NT2/D1 (cell line): Measurements from ENCODE around the gene UQCR11.
A peak's percentile ranks its signal among the peaks of the same experiment; 100 is the strongest.

Source experiments
- DNase-seq: peaks from one replicate; pipeline ENCODE4 v3.0.0-alpha.2; 2011; ENCODE audit warnings: low read depth, low spot score
- H3K27me3 ChIP-seq: 2 replicates; pipeline ENCODE4 v1.6.0; 2011; ENCODE audit warnings: mild to moderate bottlenecking; ENCODE audit not compliant: insufficient read length, insufficient read depth
- H3K36me3 ChIP-seq: 2 replicates; pipeline ENCODE4 v1.6.1; 2011; ENCODE audit warnings: mild to moderate bottlenecking, low read length, mixed read lengths; ENCODE audit not compliant: insufficient read depth, insufficient read length
- H3K4me1 ChIP-seq: 2 replicates; pipeline ENCODE4 v1.5.1; 2011; ENCODE audit not compliant: insufficient read depth, insufficient read length
- H3K4me3 ChIP-seq: 2 replicates; pipeline ENCODE4 v1.5.1; 2011; ENCODE audit warnings: low read depth; ENCODE audit not compliant: insufficient read length
- H3K9ac ChIP-seq: 2 replicates; pipeline ENCODE4 v1.6.0; 2011; ENCODE audit warnings: low read depth; ENCODE audit not compliant: insufficient read length
- H3K9me3 ChIP-seq: 2 replicates; pipeline ENCODE4 v1.5.1; 2011; ENCODE audit warnings: mild to moderate bottlenecking, low read length; ENCODE audit not compliant: insufficient read depth
- SUZ12 ChIP-seq: IDR thresholded peaks from 2 replicates; pipeline ENCODE4 v1.6.1; 2011; ENCODE audit not compliant: insufficient read length, insufficient read depth; ENCODE audit errors: extremely low read depth
- YY1 ChIP-seq: IDR thresholded peaks from 2 replicates; pipeline ENCODE4 v1.6.1; 2011; ENCODE audit not compliant: insufficient read length, insufficient read depth
- ZNF274 ChIP-seq: IDR thresholded peaks from 2 replicates; pipeline ENCODE4 v1.6.1; 2011; ENCODE audit warnings: mild to moderate bottlenecking, low read depth, low read length

The UQCR11 gene

GRCh38 chr19:1632462-1633268 is 27.4 kb upstream of the UQCR11 start:
- DNase-seq, result no peak
- Histone ChIP-seq H3K9me3 (no peaks in the 10 kb centered on the region), H3K36me3 (peaks cover 80% of the 10 kb centered on the region), H3K9ac (no peak overlapping the region), H3K4me3 (no peak overlapping the region), H3K4me1 (peaks cover 14% of the 10 kb centered on the region), H3K27me3 (no peaks in the 10 kb centered on the region)
- TF ChIP-seq SUZ12 (no peak), YY1 (no peak), ZNF274 (no peak)

DNA sequence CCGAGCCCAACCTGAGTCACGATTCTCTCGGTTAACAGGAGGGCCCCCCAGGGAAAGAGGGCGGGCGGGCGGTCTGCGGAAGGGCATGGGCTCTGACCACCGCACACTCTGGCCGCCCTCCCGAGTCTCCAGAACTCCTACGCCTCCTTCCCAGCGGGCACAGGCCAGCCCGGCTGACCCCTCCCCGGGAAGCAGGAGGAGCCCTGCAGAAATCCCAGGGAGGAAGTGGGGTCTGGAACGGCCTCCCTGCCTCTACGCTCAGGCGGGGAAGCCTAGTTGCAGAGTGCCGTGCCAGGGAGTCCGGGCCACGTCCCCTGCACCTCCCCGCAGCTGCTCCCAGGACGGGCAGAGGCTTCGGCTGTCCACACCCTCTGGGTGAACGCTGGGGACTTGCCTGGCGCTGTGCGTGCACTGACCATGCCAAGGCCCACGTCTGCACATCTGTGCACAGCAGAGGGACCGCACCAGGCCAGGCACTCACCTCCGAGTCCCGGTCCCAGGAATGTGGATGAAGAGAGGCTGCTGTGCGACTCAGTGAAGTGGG is 26.4 kb upstream of the UQCR11 start:
- DNase-seq, result no peak
- H3K4me1 ChIP-seq, result peaks cover 22% of the 10 kb centered on the region
- H3K27me3 ChIP-seq, result no peaks in the 10 kb centered on the region
- H3K9ac ChIP-seq, result peak overlapping the region; percentile 56
- TF ChIP-seq SUZ12 (no peak), ZNF274 (no peak), YY1 (no peak)
- no peaks in the 10 kb centered on the region for H3K9me3 ChIP-seq
- H3K4me3 ChIP-seq, result no peak overlapping the region
- peaks cover 79% of the 10 kb centered on the region for H3K36me3 ChIP-seq

DNA sequence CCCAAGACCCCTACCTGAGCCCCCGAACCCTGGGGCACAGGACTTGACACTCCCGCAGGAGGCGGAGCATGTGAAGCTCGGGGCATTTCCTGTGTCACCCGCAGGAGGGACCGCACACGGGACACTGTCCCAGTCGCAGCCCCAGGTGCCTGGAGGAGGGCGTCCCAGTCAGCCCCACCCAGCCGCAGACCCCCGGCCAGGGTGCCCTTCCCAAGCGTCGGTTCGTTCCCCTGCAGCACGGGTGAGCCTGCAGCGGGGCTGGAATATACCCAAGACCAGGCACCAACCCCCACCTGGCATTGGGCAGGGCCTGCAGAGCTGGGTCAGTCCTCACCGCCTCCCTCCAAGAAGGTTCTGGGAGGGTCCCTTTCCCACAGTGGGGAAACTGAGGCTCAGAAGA is 25.5 kb upstream of the UQCR11 start:
- Histone ChIP-seq H3K9me3 (no peaks in the 10 kb centered on the region), H3K27me3 (no peaks in the 10 kb centered on the region), H3K4me1 (peaks cover 23% of the 10 kb centered on the region), H3K4me3 (no peak overlapping the region), H3K36me3 (peaks cover 77% of the 10 kb centered on the region), H3K9ac (no peak overlapping the region)
- no peak for DNase-seq
- TF ChIP-seq SUZ12, result no peak
- no peak for TF ChIP-seq ZNF274
- TF ChIP-seq YY1, result no peak

DNA sequence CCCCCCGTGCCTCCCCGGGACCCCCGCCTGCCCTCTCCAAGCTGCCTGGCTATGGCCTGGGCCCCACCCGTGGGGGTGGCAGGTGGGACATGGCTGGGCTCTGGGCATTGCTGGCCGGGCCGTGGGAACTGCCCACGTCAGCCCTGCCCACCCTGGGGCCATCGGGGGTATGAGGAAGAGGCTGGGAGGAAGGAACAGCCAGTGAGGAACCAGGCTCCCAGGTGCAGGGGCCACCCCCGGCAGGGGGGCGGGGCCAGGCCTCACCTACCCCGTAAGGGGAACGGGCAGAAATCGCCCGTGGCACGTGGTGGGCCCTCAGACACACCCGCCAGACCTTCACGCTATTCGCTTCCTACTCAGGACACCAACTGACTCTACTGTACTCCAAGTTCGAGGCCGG is 24.8 kb upstream of the UQCR11 start:
- TF ChIP-seq SUZ12 (no peak), YY1 (no peak), ZNF274 (no peak)
- Histone ChIP-seq H3K36me3 (peaks cover 83% of the 10 kb centered on the region), H3K9ac (no peak overlapping the region), H3K27me3 (no peaks in the 10 kb centered on the region), H3K4me3 (no peak overlapping the region), H3K4me1 (peaks cover 24% of the 10 kb centered on the region), H3K9me3 (no peaks in the 10 kb centered on the region)
- DNase-seq, result no peak

DNA sequence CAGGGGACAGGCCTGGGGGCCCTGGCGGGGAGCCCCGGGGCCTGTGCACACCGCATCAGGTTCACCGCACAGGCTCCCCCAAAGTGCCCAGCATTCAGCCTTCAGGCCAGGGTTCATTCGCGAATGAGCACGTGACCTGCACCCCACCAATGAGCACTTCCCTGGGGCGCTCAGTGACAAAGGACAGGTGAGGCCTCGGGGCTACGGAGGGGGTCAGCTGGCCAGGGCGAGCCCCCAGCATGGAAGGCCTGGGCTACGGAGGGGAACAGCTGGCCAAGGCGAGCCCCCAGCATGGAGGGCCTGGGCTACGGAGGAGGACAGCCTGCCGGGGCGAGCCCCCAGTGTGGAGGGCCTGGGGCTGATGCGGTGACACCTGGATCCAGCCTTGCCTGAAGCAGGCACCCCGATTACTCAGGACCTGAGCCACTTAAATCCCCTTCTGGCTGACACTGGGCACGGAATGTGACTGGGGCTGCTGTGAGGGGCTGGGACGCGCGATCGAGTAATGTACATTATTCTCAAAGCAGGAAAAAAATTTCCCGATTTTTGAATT is 24.1 kb upstream of the UQCR11 start:
- TF ChIP-seq SUZ12, result no peak
- TF ChIP-seq ZNF274, result no peak
- no peak for TF ChIP-seq YY1
- peaks cover 22% of the 10 kb centered on the region for H3K4me1 ChIP-seq
- no peak for DNase-seq
- H3K36me3 ChIP-seq, result peaks cover 83% of the 10 kb centered on the region
- no peak overlapping the region for H3K9ac ChIP-seq
- no peaks in the 10 kb centered on the region for H3K9me3 ChIP-seq
- H3K27me3 ChIP-seq, result no peaks in the 10 kb centered on the region
- H3K4me3 ChIP-seq, result no peak overlapping the region

DNA sequence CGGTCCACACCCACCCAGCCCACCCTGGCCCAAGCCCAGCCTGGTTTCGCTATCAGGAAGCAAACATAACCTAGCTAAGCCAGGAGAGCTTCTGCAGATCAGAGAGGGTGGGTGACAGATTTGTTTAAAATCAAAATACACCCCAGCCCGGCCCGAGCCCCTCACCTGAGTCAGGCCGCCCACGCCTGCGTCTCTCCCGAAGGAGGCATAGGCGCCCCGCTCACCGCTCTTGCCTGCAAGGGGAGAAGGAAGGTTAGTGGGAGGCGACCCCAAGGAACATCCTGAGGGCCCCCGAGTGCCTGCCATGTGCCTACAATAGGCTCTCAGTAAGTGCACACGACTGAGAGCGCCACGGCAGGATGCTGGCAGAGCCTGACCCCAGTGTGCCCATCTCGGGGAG is 21.9 kb upstream of the UQCR11 start:
- peaks cover 21% of the 10 kb centered on the region for H3K4me1 ChIP-seq
- no peaks in the 10 kb centered on the region for H3K9me3 ChIP-seq
- H3K36me3 ChIP-seq, result peaks cover 80% of the 10 kb centered on the region
- H3K4me3 ChIP-seq, result no peak overlapping the region
- DNase-seq, result no peak
- no peak overlapping the region for H3K9ac ChIP-seq
- no peaks in the 10 kb centered on the region for H3K27me3 ChIP-seq
- TF ChIP-seq YY1, result no peak
- no peak for TF ChIP-seq SUZ12
- no peak for TF ChIP-seq ZNF274

DNA sequence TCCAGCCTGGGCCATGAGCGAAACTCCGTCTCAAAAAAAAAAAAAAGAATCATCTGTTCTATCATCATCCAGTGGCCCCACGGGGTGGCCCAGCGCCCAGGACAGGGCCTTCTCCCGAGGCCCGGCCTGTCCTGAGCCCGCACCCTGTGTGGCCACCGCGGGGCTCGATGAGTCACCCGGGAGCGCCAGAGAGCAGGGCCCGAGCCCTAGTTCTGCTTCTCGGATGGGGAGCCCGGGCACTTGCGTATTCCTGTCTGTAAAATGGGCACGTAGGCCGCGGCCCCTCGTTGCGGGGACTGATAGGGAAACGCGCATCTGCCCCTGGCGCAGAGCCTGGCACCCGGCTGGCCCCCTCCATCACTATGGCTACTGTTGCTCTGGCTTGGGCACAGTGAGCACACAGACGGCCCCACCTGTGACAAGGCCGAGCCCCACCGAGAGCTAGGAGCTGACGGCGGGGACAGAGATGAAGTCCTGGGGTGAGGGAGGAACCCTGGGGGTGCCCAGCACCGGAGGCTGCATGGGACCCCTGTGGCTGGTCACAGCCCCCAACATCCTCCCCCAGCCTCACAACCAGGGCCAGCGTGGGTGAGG is 21.3 kb upstream of the UQCR11 start:
- Histone ChIP-seq H3K9me3 (no peaks in the 10 kb centered on the region), H3K36me3 (peaks cover 79% of the 10 kb centered on the region), H3K4me3 (no peak overlapping the region), H3K27me3 (no peaks in the 10 kb centered on the region), H3K9ac (no peak overlapping the region), H3K4me1 (peaks cover 22% of the 10 kb centered on the region)
- TF ChIP-seq SUZ12 (no peak), YY1 (no peak), ZNF274 (no peak)
- DNase-seq, result no peak
